ENCODE measurements around the gene FAM170B.

DNA sequence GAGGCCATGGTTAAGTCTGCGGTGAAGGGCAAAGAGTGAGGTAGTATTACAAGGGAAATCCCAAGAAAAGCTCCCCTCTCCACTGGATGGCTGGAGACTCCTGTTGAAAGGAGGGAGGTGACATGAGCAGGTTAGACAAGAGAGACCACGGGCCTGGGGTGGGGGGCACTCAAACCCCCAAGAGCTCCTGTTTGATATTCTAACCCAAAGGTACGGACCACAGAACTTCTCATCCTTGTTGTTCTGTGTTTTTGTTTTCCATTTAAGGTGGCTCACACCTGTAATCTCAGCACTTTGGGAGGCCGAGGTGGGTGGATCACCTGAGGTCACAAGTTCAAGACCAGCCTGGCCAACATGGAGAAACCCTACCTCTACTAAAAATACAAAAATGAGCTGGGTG, 30.1 kb downstream of the FAM170B start:
- TF ChIP-seq, protein P1, sequence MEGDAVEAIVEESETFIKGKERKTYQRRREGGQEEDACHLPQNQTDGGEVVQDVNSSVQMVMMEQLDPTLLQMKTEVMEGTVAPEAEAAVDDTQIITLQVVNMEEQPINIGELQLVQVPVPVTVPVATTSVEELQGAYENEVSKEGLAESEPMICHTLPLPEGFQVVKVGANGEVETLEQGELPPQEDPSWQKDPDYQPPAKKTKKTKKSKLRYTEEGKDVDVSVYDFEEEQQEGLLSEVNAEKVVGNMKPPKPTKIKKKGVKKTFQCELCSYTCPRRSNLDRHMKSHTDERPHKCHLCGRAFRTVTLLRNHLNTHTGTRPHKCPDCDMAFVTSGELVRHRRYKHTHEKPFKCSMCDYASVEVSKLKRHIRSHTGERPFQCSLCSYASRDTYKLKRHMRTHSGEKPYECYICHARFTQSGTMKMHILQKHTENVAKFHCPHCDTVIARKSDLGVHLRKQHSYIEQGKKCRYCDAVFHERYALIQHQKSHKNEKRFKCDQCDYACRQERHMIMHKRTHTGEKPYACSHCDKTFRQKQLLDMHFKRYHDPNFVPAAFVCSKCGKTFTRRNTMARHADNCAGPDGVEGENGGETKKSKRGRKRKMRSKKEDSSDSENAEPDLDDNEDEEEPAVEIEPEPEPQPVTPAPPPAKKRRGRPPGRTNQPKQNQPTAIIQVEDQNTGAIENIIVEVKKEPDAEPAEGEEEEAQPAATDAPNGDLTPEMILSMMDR (conservative IDR thresholded peaks at IDR 0.05) = no peak
- no peak for TF ChIP-seq EZH2 (IDR thresholded peaks at IDR 0.05; ENCODE audit: low read depth)
